Mesenteric fat pad (tissue), 1 donor: ENCODE measurements around the gene TPSG1. TPM values are rescaled to one million over a fixed set of nuclear protein-coding genes. Genes with fewer than 3 reads are reported as not detected.
"Not testable (repeated sequence)": the region's sequence is repeated elsewhere in the genome, so short reads cannot be mapped to it uniquely, and the experiment has no call there.

ENCODE experiments used
- DNase-seq: peaks from one replicate; pipeline ENCODE4 v3.0.0-alpha.2; 2020; ENCODE audit warnings: low spot score
- total RNA-seq: library from RNA; stranded (reverse); fragmentation: NEBNext Ultra II Directional; extraction: Animal tissue kit (Norgen Biotek cat#: 25700); gene quantifications from one replicate; pipeline ENCODE4 v1.2.1, GENCODE V29; 2021
- donor health status: DM: yes; HTN: yes; CAD: no.

TPSG1 gene
- total RNA-seq, 1 donor from 2014 or later, result not detected

DNA sequence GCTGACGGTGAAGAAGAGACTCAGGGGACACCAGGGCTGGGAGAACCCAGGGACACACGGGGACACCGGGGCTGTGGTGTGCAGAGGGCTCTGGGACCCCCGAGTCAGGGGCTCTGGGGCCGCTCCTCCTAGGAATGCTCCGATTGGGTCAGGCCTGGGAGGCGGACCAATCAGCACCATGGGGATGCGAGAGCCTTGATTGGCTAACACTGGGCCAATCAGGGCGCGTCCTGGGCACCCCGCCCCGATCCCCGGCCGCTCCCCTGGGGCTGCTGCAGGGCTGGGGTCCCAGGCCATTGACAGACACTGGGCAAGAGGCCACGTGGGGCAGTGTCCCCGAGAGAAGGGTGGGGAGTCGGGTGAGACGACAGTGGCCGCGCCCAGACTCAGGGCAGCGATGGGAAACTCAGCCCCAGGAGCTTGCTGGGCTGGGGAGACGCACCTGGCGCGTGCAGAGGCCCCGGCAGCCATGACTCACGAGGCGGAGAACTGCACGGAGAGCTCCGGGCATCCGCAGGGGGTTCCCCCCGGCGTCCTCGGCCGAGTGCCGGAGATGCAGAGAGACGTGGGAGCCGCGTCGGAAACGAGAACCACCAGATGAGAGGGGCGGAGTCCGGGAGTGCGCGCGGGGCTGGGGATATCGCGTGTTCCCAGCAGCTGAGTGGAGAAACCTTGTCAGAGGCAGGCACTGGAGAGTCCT, 7.1 kb upstream of the TPSG1 start:
- DNase-seq, result not testable (repeated sequence)

DNA sequence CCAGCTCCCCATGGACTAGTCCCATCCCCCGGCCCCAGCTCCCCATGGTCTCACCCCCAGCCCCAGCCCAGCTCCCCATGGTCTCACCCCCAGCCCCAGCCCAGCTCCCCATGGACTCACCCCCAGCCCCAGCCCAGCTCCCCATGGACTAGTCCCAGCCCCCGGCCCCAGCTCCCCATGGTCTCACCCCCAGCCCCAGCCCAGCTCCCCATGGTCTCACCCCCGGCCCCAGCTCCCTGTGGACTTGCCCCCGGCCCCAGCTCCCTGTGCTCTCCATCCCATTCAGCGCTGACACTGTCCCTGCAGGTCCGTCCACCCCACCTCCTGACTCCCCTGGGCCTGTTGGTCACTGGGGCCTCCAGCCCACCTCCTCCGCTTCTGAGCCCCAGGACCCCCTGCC, 6.2 kb upstream of the TPSG1 start:
- not testable (repeated sequence) for DNase-seq

GRCh38 chr16:1230471-1231212, 5.6 kb upstream of the TPSG1 start:
- not testable (repeated sequence) for DNase-seq

DNA sequence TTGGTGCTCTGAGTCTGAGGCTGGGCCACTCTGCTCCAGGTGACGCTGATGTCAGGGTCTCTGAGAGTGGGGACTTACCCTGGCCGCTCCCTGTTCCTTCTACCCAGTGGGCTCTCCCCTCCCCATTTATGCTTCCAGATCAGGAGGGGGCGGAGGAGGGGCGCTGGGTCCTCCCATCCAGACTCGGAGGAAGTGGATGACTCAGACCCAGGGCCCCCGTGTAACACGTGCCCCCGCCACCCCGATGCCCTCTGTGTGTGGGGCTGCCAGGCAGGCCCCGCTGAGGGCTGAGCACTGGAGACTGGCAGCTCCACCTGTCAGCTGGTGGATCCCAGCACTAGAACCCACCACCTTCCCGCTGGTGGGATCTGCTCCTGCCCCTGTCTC, 5.0 kb upstream of the TPSG1 start, which contains the start of gene TPSB2:
TPSB2 (minus strand) TSS at position 101 of the 387 bp plus-strand sequence. CDS start 233 bp downstream, outside the sequence.
- not testable (repeated sequence) for DNase-seq

DNA sequence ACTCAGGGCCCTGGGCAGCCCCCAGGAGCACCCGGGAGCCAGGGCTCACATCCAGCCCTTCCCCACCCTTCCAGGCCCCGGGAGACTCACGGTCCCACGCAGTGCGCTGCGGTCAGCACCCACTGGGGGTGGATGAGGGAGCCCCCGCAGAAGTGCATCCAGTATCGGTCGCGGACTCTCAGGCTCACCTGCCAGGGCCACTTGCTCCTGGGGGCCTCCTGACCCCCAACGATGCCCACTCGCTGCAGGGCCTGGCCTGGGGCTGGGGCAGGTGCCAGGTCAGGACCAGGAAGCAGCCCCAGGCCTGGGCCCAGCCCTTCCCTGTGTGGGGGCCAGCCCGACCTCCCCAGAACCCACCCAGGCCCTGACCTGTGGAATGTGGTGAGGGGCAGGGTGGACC, 4.4 kb upstream of the TPSG1 start:
- DNase-seq, result not testable (repeated sequence)

DNA sequence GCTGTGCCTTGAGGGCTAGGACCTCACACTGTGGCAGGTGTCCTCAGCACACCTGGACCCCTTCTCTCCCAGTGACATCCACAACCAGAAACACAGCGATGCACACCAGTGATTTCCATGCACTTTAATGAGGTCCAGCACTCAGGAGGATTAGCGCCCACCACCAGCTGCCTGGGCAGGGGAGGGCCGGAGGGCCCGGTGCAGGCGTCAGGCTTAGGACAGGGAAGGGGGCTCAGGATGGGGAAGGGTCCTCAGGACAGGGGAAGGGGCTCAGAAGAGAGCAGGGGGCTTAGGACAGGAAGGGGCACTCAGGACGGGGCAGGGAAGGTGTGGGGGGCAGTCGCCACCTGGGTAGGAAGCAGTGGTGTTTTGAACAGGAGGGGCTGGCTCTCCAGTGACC, 3.2 kb upstream of the TPSG1 start:
- DNase-seq, result not testable (repeated sequence)

DNA sequence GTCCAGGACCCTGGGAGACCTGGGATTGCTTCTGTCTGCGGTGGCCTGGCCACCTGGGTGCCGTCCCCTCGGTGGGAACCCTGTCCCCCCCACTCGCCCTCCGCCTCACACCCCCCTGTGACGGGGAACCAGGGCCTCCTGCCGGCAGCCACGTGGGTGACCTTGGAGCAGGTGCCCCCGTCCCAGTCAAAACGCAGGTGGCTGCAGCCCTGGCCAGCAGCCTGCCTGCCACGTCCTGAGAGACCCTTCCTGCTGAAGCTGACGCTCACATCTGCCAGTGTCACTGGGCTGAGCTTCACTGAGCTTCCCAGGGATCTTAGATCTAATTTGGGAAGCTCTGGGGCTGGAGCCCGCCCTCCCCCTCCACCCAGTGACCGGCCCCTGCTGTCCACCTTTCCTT, 1.6 kb upstream of the TPSG1 start:
- not testable (repeated sequence) for DNase-seq

- not testable (repeated sequence) for DNase-seq
Observed at GRCh38 chr16:1225728-1226311, 752 bp upstream of the TPSG1 start.

DNA sequence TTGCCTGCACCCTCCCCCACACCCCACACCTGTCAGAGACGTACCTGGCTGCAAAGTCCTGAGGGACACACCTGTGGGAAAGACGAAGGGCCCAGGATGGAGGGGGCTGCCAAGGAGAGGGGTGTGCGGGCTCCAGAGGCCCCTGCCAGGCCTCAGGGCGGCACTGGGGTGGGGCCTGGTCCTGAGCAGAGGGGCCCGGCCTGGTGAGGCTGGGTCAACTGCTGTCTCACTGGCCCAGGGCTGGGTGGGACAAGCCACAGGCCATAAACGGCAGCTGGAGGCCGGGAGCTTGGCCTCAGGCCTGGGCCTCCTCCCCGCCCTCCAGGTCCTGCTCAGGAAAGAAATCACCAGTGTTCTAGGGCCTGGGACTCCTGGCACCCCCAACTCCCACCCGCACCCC, 510 bp downstream of the TPSG1 start:
- no peak for DNase-seq

- DNase-seq, result no peak
Observed at GRCh38 chr16:1223355-1224214, 1.5 kb downstream of the TPSG1 start.

- DNase-seq, result no peak
Observed at GRCh38 chr16:1222553-1223354, 2.3 kb downstream of the TPSG1 start.

- no peak for DNase-seq
Observed at GRCh38 chr16:1221628-1222552, 3.2 kb downstream of the TPSG1 start.

GRCh38 chr16:1220841-1221627, 4.0 kb downstream of the TPSG1 start:
- DNase-seq, result no peak

DNA sequence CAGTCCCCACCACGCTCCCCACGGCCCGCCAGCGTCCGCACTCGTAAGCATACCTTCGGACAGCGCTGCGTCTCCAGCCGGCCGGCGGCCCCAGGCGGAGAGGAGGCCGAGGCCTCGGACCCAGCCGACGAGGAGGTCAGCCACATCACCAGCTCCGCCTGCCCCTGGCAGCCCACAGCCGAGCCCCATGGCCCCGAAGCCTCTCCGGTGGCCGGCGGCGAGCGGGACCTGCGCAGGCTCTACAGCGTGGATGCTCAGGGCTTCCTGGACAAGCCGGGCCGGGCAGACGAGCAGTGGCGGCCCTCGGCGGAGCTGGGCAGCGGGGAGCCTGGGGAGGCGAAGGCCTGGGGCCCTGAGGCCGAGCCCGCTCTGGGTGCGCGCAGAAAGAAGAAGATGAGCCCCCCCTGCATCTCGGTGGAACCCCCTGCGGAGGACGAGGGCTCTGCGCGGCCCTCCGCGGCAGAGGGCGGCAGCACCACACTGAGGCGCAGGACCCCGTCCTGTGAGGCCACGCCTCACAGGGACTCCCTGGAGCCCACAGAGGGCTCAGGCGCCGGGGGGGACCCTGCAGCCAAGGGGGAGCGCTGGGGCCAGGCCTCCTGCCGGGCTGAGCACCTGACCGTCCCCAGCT, 4.9 kb downstream of the TPSG1 start:
- no peak for DNase-seq

- DNase-seq, result no peak
Observed at GRCh38 chr16:1218930-1219611, 6.0 kb downstream of the TPSG1 start.

- no peak for DNase-seq
Observed at GRCh38 chr16:1218061-1218929, 6.8 kb downstream of the TPSG1 start.
